H1 (cell line): ENCODE measurements around the gene C9. TPM values are rescaled to one million over a fixed set of nuclear protein-coding genes. Genes with fewer than 3 reads are reported as not detected.

Experiments
- EZH2 ChIP-seq: fragments of 200-600 bp; sonication (generic); IDR thresholded peaks from 2 replicates; pipeline ENCODE4 v1.7.1; 2012; ENCODE audit warnings: low read depth, mild to moderate bottlenecking, moderate library complexity, low read length, inconsistent platforms; ENCODE audit not compliant: severe bottlenecking
- NANOG ChIP-seq: IDR thresholded peaks from 2 replicates; pipeline ENCODE4 v1.6.1; 2011; ENCODE audit warnings: low read length, low read depth, mild to moderate bottlenecking, inconsistent platforms; ENCODE audit not compliant: insufficient read depth, poor library complexity, severe bottlenecking
- RBBP5 ChIP-seq: IDR thresholded peaks from 2 replicates; pipeline ENCODE4 v1.7.1; 2012; ENCODE audit warnings: low read depth, mild to moderate bottlenecking, inconsistent platforms, low read length, moderate library complexity, borderline replicate concordance
- SAP30 ChIP-seq: fragments of 300-600 bp; sonication (generic); IDR thresholded peaks from 2 replicates; pipeline ENCODE4 v1.7.1; 2012; ENCODE audit warnings: low read length, moderate library complexity, mild to moderate bottlenecking, inconsistent platforms; ENCODE audit not compliant: insufficient read depth, insufficient replicate concordance
- SP4 ChIP-seq: IDR thresholded peaks from 2 replicates; pipeline ENCODE4 v1.6.1; 2012; ENCODE audit warnings: low read length, inconsistent platforms
- TAF1 ChIP-seq: IDR thresholded peaks from 2 replicates; pipeline ENCODE4 v1.6.1; 2011; ENCODE audit warnings: mild to moderate bottlenecking, low read depth, low read length
- TAF7 ChIP-seq: optimal IDR thresholded peaks from 2 replicates; pipeline ENCODE3; 2011; ENCODE audit warnings: low read depth, mild to moderate bottlenecking, inconsistent platforms, low read length, moderate library complexity, borderline replicate concordance
- TCF12 ChIP-seq: IDR thresholded peaks from 2 replicates; pipeline ENCODE4 v1.6.1; 2011; ENCODE audit warnings: low read depth, mild to moderate bottlenecking, low read length
- ZNF274 ChIP-seq: IDR thresholded peaks from 2 replicates; pipeline ENCODE4 v1.7.0; 2012; ENCODE audit warnings: low read length, borderline replicate concordance; ENCODE audit errors: extremely low read depth
- polyA plus RNA-seq, 7 experiments: library from polyadenylated mRNA; depleted of rRNA in 3 of 7; stranded (reverse) in 5 of 7; unstranded in 2 of 7; fragments of >200 nt in 5 of 7; fragments of 200-250 nt in 2 of 7; gene quantifications; 1 replicate in 5 of 7; 2 replicates in 1 of 7; 4 replicates in 1 of 7; pipeline versions ENCODE4 v1.2.1 to v1.2.3, GENCODE V29; 2011 to 2013; ENCODE audit warnings: missing spikeins in 2 of 7, mixed read lengths in 2 of 7
- total RNA-seq: library from RNA; stranded (reverse); fragmentation: NEBNext Ultra II Directional; extraction: Animal tissue kit (Norgen Biotek cat#: 25700); gene quantifications from 2 replicates; pipeline ENCODE4 v1.2.1, GENCODE V29; 2021
- TF ChIP-seq, protein P1 (sequence below): fragments of 300-600 bp; sonication (generic); IDR thresholded peaks from 2 replicates; pipeline ENCODE4 v1.7.1; 2012; ENCODE audit warnings: low read length, moderate library complexity, mild to moderate bottlenecking, inconsistent platforms; ENCODE audit not compliant: insufficient replicate concordance
- TF ChIP-seq, protein P2 (sequence below): IDR thresholded peaks from 2 replicates; pipeline ENCODE4 v1.6.1; 2011; ENCODE audit warnings: low read depth, mild to moderate bottlenecking, low read length; ENCODE audit not compliant: insufficient read depth

The C9 gene
- total and polyA plus RNA-seq, 2 of the 8 experiments (the other 6 are each of a cell fraction or from before 2014, with no cell fraction given): not detected

DNA sequence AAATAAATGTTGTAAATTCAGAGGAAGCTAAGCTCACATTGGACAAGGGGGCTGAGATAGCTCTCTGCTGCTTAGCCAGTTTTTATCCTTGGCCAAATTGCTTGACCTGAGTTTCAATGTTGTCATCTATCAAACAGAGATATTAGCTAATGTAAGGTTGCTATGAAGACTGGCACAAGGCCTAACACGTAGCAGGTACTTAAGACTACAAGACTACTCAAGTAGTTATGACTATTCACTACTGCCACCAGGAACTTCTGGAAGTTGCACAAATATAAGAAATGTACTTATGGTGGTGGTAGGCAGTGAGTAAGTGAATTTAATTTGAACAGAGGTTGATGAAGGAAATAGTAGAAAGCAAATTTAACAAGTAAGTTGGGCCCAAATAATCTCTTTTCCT lies 127.6 kb downstream of the C9 start (continued):
- TF ChIP-seq, protein P1, sequence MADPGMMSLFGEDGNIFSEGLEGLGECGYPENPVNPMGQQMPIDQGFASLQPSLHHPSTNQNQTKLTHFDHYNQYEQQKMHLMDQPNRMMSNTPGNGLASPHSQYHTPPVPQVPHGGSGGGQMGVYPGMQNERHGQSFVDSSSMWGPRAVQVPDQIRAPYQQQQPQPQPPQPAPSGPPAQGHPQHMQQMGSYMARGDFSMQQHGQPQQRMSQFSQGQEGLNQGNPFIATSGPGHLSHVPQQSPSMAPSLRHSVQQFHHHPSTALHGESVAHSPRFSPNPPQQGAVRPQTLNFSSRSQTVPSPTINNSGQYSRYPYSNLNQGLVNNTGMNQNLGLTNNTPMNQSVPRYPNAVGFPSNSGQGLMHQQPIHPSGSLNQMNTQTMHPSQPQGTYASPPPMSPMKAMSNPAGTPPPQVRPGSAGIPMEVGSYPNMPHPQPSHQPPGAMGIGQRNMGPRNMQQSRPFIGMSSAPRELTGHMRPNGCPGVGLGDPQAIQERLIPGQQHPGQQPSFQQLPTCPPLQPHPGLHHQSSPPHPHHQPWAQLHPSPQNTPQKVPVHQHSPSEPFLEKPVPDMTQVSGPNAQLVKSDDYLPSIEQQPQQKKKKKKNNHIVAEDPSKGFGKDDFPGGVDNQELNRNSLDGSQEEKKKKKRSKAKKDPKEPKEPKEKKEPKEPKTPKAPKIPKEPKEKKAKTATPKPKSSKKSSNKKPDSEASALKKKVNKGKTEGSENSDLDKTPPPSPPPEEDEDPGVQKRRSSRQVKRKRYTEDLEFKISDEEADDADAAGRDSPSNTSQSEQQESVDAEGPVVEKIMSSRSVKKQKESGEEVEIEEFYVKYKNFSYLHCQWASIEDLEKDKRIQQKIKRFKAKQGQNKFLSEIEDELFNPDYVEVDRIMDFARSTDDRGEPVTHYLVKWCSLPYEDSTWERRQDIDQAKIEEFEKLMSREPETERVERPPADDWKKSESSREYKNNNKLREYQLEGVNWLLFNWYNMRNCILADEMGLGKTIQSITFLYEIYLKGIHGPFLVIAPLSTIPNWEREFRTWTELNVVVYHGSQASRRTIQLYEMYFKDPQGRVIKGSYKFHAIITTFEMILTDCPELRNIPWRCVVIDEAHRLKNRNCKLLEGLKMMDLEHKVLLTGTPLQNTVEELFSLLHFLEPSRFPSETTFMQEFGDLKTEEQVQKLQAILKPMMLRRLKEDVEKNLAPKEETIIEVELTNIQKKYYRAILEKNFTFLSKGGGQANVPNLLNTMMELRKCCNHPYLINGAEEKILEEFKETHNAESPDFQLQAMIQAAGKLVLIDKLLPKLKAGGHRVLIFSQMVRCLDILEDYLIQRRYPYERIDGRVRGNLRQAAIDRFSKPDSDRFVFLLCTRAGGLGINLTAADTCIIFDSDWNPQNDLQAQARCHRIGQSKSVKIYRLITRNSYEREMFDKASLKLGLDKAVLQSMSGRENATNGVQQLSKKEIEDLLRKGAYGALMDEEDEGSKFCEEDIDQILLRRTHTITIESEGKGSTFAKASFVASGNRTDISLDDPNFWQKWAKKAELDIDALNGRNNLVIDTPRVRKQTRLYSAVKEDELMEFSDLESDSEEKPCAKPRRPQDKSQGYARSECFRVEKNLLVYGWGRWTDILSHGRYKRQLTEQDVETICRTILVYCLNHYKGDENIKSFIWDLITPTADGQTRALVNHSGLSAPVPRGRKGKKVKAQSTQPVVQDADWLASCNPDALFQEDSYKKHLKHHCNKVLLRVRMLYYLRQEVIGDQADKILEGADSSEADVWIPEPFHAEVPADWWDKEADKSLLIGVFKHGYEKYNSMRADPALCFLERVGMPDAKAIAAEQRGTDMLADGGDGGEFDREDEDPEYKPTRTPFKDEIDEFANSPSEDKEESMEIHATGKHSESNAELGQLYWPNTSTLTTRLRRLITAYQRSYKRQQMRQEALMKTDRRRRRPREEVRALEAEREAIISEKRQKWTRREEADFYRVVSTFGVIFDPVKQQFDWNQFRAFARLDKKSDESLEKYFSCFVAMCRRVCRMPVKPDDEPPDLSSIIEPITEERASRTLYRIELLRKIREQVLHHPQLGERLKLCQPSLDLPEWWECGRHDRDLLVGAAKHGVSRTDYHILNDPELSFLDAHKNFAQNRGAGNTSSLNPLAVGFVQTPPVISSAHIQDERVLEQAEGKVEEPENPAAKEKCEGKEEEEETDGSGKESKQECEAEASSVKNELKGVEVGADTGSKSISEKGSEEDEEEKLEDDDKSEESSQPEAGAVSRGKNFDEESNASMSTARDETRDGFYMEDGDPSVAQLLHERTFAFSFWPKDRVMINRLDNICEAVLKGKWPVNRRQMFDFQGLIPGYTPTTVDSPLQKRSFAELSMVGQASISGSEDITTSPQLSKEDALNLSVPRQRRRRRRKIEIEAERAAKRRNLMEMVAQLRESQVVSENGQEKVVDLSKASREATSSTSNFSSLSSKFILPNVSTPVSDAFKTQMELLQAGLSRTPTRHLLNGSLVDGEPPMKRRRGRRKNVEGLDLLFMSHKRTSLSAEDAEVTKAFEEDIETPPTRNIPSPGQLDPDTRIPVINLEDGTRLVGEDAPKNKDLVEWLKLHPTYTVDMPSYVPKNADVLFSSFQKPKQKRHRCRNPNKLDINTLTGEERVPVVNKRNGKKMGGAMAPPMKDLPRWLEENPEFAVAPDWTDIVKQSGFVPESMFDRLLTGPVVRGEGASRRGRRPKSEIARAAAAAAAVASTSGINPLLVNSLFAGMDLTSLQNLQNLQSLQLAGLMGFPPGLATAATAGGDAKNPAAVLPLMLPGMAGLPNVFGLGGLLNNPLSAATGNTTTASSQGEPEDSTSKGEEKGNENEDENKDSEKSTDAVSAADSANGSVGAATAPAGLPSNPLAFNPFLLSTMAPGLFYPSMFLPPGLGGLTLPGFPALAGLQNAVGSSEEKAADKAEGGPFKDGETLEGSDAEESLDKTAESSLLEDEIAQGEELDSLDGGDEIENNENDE: no peak
- TF ChIP-seq RBBP5 (no peak), TAF7 (no peak), NANOG (no peak), TAF1 (no peak), SAP30 (no peak), TCF12 (no peak), ZNF274 (no peak), SP4 (no peak), EZH2 (no peak)
- TF ChIP-seq, protein P2, sequence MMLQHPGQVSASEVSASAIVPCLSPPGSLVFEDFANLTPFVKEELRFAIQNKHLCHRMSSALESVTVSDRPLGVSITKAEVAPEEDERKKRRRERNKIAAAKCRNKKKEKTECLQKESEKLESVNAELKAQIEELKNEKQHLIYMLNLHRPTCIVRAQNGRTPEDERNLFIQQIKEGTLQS: no peak
